Activated T-cell treated with anti-CD3 and anti-CD28 coated beads, Interleukin-2, amount 50 U/mL, for 1 hour (primary cell): Measurements from ENCODE around the gene RNF32.
"Not testable (repeated sequence)": the region's sequence is repeated elsewhere in the genome, so short reads cannot be mapped to it uniquely, and the experiment has no call there.

Source experiments
- DNase-seq: peaks from one replicate; pipeline ENCODE4 v3.0.0-alpha.2; 2020

Gene RNF32

DNA sequence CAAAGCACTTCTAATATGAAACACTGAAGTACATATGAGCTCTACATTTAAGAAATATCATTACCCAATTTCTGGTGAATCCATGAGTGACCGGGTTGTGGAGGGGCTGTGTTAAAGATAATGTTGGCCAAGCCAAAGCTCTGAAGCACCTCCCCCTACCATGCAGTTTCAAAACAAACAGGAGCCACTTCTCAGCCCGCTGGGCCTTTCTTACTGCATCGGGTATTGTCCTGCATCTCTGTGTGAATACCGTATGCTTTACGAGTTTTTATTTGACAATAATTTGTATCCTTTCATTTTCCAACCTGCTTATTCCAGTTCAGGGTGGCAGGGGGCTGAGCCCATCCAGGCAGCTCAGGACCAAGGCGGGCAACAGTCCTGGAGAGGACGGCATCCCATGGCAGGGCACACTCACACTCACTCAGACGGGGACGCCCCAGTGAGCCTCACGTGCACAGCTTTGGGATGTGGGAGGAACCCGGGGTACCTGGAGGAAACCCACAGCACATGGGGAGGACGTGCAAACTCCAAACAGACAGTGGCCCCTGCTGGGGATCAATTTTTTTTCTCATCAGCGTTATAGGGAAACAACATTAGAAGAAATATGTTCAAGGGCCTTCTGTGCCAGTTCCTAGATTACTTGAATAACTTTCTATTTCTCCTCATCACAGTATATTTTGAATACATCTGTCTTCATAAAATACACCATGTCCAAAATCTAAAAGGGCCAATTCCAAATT lies 1.9 kb downstream of the RNF32 start:
- no peak for DNase-seq

- DNase-seq: not testable (repeated sequence)
Observed at GRCh38 chr7:156647330-156647729, 6.8 kb downstream of the RNF32 start.

- no peak for DNase-seq
Observed at GRCh38 chr7:156650042-156650441, 9.5 kb downstream of the RNF32 start.

- DNase-seq: no peak
Observed at GRCh38 chr7:156651474-156651873, 10.9 kb downstream of the RNF32 start.

DNA sequence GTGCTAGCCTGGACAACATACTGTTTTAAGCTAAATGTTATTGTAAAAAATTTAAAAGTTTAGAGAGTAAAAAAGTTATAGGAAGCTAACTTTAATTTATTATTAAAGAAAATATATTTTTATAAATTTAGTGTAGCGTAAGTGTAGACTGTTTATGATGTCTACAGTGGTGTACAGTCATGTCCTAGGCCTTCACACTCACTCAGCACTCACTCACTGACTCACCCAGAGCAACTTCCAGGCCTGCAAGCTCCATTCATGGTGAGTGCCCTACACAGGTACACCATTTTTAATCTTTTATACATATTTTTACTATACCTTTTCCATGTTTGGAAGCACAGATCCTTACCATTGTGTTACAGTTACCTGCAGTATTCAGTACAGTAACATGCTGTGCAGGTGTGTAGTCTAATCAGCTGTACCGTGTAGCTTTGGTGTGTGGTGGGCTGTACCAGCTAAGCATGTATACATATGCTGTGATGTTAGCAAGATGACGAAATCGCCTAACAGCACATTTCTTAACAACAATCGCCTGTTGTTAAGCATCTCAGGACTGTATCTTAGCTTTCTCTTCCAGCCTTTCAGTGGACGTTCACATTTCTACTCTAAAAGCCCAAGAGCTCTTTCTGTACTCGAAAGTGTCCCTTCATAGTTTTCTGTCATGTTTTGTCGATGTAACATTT lies 12.5 kb downstream of the RNF32 start:
- DNase-seq: no peak

DNA sequence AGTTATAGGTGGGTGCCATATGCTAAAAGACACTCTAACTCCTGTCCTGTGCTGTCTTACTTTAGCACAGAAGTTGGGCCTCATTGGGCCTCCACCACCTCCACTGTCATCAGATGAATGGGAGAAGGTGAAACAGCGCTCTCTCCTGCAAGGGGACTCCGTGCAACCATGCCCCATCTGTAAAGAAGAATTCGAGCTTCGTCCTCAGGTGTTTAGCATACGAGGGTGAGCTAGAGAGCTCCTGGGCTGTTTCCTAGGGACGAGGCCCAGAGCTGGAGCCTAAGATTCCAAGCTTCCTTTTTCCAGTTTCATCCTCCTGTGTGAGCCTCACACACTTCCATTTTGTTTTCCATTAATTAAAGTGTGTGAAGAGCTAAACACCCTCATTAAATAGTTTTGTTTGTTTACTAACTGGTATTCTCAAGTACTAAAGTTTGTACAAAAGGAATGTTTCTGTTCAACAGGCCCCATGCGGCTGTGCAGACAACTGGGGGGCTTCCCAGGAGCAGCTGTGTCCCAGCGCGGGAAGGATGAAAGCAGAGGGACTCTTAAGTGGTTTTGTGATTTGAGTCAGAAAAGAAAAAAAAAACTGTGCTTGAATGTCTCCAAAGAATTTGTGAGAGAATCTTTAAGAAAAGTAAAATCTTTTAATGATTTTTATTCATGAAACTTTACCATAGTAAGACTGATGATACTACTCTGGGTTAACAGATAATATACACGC lies 14.1 kb downstream of the RNF32 start:
- no peak for DNase-seq

DNA sequence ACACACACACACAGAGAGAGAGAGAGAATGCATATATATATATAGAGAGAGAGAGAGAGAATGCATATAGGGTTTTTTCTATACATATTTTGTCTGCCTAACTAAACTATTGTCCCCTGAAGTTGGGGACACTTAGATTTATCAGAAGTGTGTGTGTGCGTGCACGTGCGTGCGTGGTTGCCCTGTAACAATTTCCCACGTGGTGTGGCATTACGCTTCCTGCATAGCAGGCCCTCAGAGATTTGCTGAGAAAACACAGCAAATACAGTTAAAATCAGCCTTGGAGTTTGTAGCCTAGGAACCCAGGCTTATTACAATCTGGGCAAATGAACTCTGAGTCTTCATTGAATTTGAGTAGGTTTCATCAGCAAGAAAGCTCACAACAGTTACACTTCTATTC lies 14.7 kb downstream of the RNF32 start:
- DNase-seq: no peak

DNA sequence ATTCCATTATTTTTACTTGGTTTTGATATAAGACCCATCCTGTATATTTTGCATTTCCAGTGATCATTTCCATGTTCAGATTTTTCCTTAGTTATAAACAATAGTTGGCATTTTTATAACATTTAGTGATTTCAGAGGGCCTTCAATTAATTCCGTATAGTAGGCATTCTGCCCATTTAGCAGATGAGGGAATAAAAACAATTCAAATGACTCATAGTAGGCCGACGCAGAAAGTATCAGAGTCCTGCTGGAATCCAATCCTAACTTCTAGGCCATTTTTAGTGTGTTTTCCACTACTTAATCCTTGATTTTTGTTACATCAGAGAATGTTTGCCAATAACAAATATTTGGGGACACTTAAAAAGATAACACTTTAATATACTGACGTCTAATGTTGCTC lies 15.4 kb downstream of the RNF32 start:
- no peak for DNase-seq

DNA sequence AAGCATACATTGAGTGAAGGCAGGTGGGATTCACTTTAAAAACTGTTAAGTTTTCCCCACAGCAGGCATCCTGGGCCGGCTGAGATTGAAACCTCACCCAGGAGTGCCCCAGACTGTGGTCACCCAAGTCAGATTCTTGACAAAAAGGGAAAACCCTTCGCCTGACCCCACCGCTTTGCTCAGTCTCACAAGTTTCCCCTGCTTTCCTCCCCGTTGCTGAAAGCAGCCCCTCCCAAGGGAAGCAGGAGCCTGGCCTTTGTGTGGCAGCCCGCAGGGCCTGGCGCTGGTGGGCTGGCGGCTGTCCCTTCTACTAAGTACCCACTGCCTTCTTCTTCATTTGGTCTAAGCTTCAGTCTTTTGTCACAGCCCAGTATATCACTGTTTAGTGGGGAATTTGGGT lies 16.0 kb downstream of the RNF32 start:
- DNase-seq: no peak

- no peak for DNase-seq
Observed at GRCh38 chr7:156657681-156658080, 17.1 kb downstream of the RNF32 start.

- DNase-seq: no peak
Observed at GRCh38 chr7:156659203-156659602, 18.6 kb downstream of the RNF32 start.

DNA sequence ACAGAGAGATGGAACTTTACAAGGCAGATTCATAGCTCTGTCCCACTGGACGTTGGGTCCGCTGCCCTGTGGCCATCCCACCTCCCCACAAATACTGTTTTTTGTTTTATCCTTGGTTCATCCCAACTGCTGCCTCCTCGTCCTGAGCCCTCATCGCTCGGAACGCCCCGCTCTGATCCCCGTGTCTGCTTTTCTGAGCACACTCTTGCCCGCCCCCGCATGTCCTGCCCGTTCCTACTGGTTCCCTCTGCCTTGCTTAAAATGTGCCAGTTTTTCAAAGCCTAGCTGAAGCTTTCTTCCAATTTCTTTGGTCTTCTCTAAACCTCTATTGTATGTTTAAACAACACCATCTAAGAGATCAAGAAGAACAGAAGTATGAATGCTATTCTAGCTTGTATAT lies 19.4 kb downstream of the RNF32 start:
- DNase-seq: no peak

GRCh38 chr7:156661637-156662036 lies 21.1 kb downstream of the RNF32 start:
- DNase-seq: no peak

DNA sequence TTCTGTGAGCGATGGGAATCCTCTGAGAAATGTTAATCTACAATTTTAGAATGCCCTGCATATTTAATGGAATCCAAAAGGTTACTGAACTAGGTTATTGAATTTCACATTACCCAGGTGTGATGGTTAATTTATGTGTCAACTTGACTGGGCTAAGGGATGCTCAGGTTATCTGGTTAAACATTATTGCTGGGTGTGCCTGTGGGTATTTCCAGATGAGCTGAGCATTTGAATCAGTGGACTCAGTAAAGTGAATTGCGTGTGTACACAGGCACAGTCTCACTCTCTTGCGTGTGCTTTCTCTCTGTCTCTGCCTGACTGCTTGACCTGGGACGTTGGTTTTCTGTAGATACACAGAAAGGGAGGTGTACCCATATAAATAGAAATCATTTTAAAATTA lies 21.7 kb downstream of the RNF32 start:
- no peak for DNase-seq

DNA sequence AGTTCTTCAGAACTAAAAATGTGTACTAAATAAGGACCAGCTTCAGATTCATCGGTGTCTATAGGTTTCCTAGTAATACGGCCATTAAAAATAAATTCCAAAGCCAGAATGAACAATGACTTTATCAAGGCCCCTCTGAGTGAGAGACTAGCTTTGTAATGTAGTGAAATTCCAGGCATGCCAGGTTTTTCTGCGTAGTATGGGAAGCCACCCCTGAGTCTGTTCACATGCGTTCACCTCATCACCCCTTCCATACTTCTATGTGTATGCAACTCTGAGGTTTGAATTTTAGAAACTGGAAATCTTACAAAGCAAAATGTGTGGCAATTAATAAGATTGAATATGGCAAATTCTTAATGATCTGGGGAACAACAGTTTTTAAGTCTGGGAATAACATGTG lies 24.5 kb downstream of the RNF32 start:
- DNase-seq: no peak

DNA sequence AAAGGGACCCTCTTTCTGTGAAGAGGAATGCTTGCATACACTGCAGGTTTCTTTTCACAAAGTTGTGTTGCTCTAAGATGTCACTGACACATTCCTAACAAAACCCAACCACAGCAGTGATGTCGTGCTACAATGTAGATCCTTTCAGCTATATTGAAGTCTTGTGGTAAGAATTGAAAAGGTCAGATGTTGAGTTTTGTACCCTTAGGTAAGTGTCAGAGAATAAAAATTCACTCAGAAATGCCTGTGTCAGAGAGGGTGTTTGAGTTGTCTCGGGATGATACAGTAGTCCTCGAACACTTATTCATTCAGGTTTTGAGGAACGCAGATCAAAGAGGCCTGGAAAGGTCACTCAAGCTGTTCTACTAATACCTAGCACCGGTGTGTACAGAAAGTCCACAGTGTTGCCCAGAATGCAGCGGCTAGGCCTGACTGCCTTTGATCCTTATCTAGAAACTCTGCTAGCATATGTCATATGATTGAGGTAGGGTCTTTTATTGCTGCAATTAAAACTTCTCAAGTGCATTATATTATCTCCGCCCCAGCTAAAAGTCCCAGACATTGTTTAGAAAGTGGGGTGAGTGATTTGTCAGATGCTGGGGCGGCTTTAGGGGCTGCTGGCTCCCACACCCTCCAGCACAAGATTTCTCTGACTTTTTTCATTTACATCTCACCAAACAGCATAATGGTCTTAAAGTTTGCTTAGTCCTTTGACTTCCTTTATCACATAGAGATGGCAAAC lies 26.0 kb downstream of the RNF32 start:
- DNase-seq: no peak

DNA sequence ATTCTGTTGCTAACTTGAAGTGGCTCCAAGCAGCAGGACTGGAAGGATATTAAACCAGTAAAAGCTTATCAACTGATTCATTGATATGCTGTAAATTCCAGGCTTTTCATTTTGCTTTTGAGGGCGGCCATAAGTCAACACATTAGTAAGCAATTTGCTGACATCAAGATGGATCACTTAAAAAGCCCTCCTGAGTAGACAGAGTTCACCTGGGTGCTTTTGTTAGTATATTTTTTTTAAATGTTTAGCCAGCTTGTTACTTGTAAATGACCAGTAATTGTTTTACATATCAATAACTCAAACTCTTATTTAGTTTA lies 26.5 kb downstream of the RNF32 start:
- DNase-seq: no peak

DNA sequence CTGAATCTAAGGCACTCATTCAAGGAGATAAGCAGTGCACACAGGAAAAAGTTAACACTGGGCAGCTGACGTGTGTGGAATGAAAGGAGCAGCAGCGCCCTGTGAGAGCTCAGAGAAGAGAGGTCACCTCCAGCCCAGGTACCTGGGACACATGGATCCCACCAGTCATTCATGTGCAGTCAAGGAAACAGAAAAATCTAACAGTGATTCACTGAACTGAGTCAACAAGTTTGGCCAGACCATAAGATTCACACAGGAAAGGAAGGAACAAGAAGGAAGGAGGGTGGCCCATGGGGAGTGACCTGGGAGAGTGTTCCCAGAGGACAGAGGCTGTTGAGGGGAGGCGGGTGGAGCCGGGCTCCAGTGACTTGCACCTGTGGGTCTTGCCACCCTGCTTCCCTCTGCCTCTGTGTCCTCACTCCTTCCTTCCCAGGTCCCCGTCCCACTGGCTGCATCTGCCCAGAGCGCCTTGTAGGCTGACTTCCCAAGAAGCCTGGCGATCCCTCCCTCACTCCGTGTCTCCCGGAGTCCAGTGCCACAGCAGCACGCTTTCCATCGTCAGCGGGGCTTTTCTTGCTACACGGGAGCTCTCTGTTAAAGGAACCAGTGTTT lies 27.7 kb downstream of the RNF32 start:
- no peak for DNase-seq

DNA sequence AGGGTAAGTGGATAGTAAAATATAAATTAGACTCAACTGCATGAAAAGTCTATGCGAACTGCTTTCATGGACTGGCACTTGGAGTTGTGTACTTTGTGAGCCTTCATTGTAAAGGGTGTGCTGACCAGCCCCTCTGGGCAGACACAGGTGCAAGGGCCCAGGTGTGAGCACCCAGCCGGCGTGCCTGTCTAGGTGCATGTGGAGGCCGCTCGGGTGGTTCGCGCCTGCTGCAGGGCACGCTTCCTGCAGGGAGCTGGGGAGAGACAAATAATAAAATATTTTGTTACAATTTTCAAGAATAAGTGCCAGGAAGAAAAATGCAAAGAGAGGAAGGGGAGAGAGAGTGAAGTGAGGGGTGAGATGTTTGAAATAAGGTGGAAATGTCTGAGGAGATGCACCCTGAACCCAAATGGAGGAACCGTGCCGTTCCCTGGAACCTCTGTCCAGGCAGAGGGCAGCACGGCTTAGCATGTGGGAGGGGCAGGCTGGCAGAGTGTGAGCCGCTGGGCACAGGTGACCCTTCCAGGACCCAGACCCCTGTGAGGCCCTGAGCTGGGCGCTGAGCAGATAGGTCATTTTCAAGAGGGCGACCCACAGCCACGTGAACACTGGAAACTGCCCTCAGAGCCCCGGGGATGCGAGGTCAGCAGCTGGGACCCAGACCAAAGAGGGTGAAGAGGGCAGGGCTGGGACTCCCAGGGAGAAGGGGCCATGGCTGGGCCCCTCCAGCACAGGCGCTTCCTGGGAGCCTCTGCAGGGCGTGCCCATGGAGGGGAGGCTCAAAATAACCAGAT lies 28.7 kb downstream of the RNF32 start:
- DNase-seq: no peak

DNA sequence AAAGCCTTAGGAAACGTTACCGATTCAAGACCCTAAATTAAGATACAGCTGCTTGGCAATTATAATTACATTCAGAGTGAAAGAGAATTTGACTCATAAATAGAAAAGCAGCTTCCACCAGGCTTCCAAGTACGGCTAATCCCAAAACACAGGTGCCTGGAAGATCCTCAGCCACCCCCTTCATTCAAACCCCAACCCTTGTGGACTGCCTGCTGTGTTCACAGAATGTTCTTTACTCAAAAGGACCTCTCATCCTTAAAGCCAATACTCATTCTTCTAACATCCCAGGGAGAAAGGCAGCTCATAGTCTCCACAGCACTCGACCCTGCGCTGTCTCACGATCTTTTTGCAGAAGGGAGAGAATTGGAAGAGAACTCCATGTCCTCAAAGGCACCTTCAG lies 32.9 kb downstream of the RNF32 start:
- DNase-seq: no peak

GRCh38 chr7:156673902-156674301 lies 33.3 kb downstream of the RNF32 start:
- no peak for DNase-seq

DNA sequence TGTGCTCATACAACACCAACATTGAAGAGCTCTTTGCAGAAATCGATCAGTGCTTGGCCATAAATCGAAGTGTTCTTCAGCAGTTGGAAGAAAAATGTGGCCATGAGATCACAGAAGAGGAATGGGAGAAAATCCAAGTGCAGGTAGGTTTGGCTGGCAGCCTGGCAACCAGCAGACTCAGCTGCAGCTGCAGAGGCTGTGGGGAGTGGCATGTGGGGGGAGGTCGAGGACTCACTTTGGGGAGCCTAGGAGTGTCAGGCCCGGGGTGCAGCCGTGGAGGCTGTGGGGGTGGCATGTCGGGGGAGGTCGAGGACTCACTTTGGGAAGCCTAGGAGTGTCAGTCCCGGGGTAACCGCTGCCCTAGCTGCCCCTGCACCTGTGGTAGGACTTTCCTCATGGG lies 35.1 kb downstream of the RNF32 start:
- no peak for DNase-seq
